GM12878 (cell line): Measurements from ENCODE around the gene KLHL36. TPM values are rescaled to one million over a fixed set of nuclear protein-coding genes. Genes with fewer than 3 reads are reported as not detected.

Experiments used
- ATAC-seq: fragments of 200-7000 bp; cut with Tn5 transposase; 3 replicates; pipeline ENCODE4 v1.9.1; 2020; ENCODE audit warnings: mild to moderate bottlenecking, moderate library complexity
- BruUV-seq: library from RNA; stranded (reverse); fragments of 400-500 nt; replicated peaks from 2 replicates; lab custom pipeline; 2021; lab: Mats Ljungman, UMichigan
- CTCF ChIA-PET: fragments of 300-600 bp; sonication (Branson Sonifier 250); formaldehyde crosslinking; extraction: SDS; loops from one replicate; lab custom pipeline; 2021; ENCODE audit warnings: inconsistent platforms; lab: Yijun Ruan, JAX
- POLR2A ChIA-PET: fragments of 350-600 bp; formaldehyde crosslinking; extraction: SDS; loops from one replicate; lab custom pipeline; 2021; ENCODE audit warnings: inconsistent platforms; lab: Charles Lee
- RAD21 ChIA-PET: fragments of 300-600 bp; sonication (Branson Sonifier 250); formaldehyde crosslinking; loops from one replicate; lab custom pipeline; 2023; ENCODE audit warnings: antibody characterized with exemption; ENCODE audit not compliant: unreplicated experiment; lab: Charles Lee
- SMC1A ChIA-PET: fragments of 300-600 bp; sonication (Branson Sonifier 250); formaldehyde crosslinking; loops from one replicate; lab custom pipeline; 2023; ENCODE audit not compliant: unreplicated experiment, uncharacterized antibody; lab: Charles Lee
- DNase-seq: peaks from one replicate; pipeline ENCODE4 v3.0.0-alpha.2; 2011; ENCODE audit warnings: low read depth, low spot score
- FAIRE-seq: peaks from 3 replicates; lab custom pipeline; 2011; peaks lifted over from hg19 to GRCh38; lab: Jason Lieb, UNC
- H2AFZ ChIP-seq: 2 replicates; pipeline ENCODE4 v1.6.0; 2011; ENCODE audit warnings: low read depth, low read length, control low read depth; ENCODE audit not compliant: control insufficient read depth
- H3K27ac ChIP-seq: 2 replicates; pipeline ENCODE4 v1.5.1; 2011; ENCODE audit warnings: control low read depth; ENCODE audit not compliant: control insufficient read depth, insufficient read depth
- H3K27me3 ChIP-seq, 2 experiments: replicated peaks in 1 of 2; 2 replicates each; pipeline versions ENCODE4 v1.6.0 to v1.6.1; 2011; ENCODE audit warnings: low read length in 1 of 2; ENCODE audit not compliant: control insufficient read depth in 2 of 2, insufficient read depth in 2 of 2
- H3K36me3 ChIP-seq, 2 experiments: 2 replicates each; pipeline ENCODE4 v1.5.1; 2011; ENCODE audit warnings: low read length in 1 of 2; ENCODE audit not compliant: control insufficient read depth in 2 of 2, insufficient read depth in 2 of 2
- H3K4me1 ChIP-seq: 2 replicates; pipeline ENCODE4 v1.6.1; 2011; ENCODE audit warnings: mild to moderate bottlenecking, low read length, moderate library complexity, mixed read lengths; ENCODE audit not compliant: control insufficient read depth, insufficient read depth
- H3K4me2 ChIP-seq: 2 replicates; pipeline ENCODE4 v1.6.0; 2011; ENCODE audit warnings: control low read depth; ENCODE audit not compliant: control insufficient read depth, insufficient read depth
- H3K4me3 ChIP-seq: fragments of 200-600 bp; sonication (generic); 2 replicates; pipeline ENCODE4 v1.5.1; 2016
- H3K79me2 ChIP-seq: 2 replicates; pipeline ENCODE4 v1.6.0; 2011; ENCODE audit warnings: low read length; ENCODE audit not compliant: control insufficient read depth, insufficient read depth
- H3K9ac ChIP-seq: 2 replicates; pipeline ENCODE4 v1.8.0; 2011; ENCODE audit warnings: low read length, control low read depth, mixed read lengths; ENCODE audit not compliant: control insufficient read depth, insufficient read depth
- H3K9me3 ChIP-seq: replicated peaks from 3 replicates; pipeline ENCODE4 v1.5.1; 2011; ENCODE audit warnings: mild to moderate bottlenecking, low read length; ENCODE audit not compliant: control insufficient read depth, insufficient read depth
- H4K20me1 ChIP-seq: 2 replicates; pipeline ENCODE4 v1.6.0; 2011; ENCODE audit not compliant: control insufficient read depth, insufficient read depth
- EGR1 ChIP-seq, 2 experiments: IDR thresholded peaks; 1 replicate in 1 of 2; 2 replicates in 1 of 2; pipeline ENCODE4 v1.6.1; 2011 to 2012; ENCODE audit warnings: low read depth in 2 of 2, low read length in 2 of 2, borderline replicate concordance in 1 of 2, mild to moderate bottlenecking in 1 of 2, moderate library complexity in 1 of 2
- ETV6 ChIP-seq, 2 experiments: fragments of 450-650 bp in 1 of 2; IDR thresholded peaks in 1 of 2; conservative IDR thresholded peaks in 1 of 2; 2 replicates each; pipeline ENCODE4 v1.6.1; 2014; ENCODE audit warnings: antibody characterized with exemption in 1 of 2, borderline replicate concordance in 1 of 2, low read depth in 1 of 2, mild to moderate bottlenecking in 1 of 2, moderate library complexity in 1 of 2
- HDAC2 ChIP-seq: fragments of 200-600 bp; sonication (generic); IDR thresholded peaks from 2 replicates; pipeline ENCODE4 v1.6.1; 2017
- MTA2 ChIP-seq: fragments of 450-650 bp; IDR thresholded peaks from 2 replicates; pipeline ENCODE4 v1.6.1; 2016; ENCODE audit warnings: low read depth, mild to moderate bottlenecking, moderate library complexity
- NBN ChIP-seq: fragments of 450-650 bp; IDR thresholded peaks from 2 replicates; pipeline ENCODE4 v1.6.1; 2016
- NR2C1 ChIP-seq: fragments of 450-650 bp; IDR thresholded peaks from 2 replicates; pipeline ENCODE4 v1.6.1; 2017; ENCODE audit warnings: antibody characterized with exemption, mild to moderate bottlenecking, moderate library complexity
- SREBF2 ChIP-seq: IDR thresholded peaks from 2 replicates; pipeline ENCODE4 v1.6.1; 2012; ENCODE audit warnings: mild to moderate bottlenecking, low read length
- SUZ12 ChIP-seq: fragments of 200-600 bp; sonication (generic); IDR thresholded peaks from one replicate; pipeline ENCODE4 v1.6.1; 2018; ENCODE audit warnings: antibody characterized with exemption, mild to moderate bottlenecking; ENCODE audit not compliant: unreplicated experiment
- TCF3 ChIP-seq: IDR thresholded peaks from 2 replicates; pipeline ENCODE4 v1.6.1; 2012; ENCODE audit warnings: low read depth, mild to moderate bottlenecking, low read length, borderline replicate concordance; ENCODE audit not compliant: insufficient read depth
- WRNIP1 ChIP-seq: IDR thresholded peaks from 2 replicates; pipeline ENCODE4 v1.6.1; 2011; ENCODE audit warnings: low read depth, low read length, improper control_type of control experiment, borderline replicate concordance
- YBX1 ChIP-seq: fragments of 450-650 bp; IDR thresholded peaks from 2 replicates; pipeline ENCODE4 v1.6.1; 2016; ENCODE audit warnings: antibody characterized with exemption
- WGBS: methylation state at CpG from one replicate; pipeline ENCODE4 v1.1.6; 2016; ENCODE audit warnings: low lambda C conversion rate; ENCODE audit not compliant: insufficient replicate concordance, insufficient coverage; ENCODE audit errors: missing lambda C conversion rate; 5-methylcytosine and 5-hydroxymethylcytosine counted together
- in situ Hi-C: fragments of 300-500 bp; cut with MboI; formaldehyde crosslinking; loops from 9 replicates; pipeline ENCODE4 v1.14.3; 2018; ENCODE audit warnings: mixed read lengths
- intact Hi-C: fragments of 100-400 bp; cut with micrococcal nuclease; formaldehyde crosslinking; loops from one replicate; pipeline ENCODE4 v1.14.2; 2022; ENCODE audit not compliant: unreplicated experiment
- polyA plus RNA-seq, 11 experiments: library from polyadenylated mRNA; depleted of rRNA in 4 of 11; unstranded in 6 of 11; stranded (reverse) in 5 of 11; fragments of >200 nt; fragmentation: Nextera tagmentation in 4 of 11; fragmentation: Illumina TruSeq in 1 of 11; extraction: Ambion mirVana in 4 of 11; extraction: Trizol in 1 of 11; gene quantifications; 1 replicate in 1 of 11; 2 replicates in 10 of 11; pipeline versions ENCODE4 v1.2.1 to v1.2.3, GENCODE V29; 2011 to 2016; ENCODE audit warnings: inconsistent platforms in 2 of 11, missing spikeins in 2 of 11, low read depth in 1 of 11
- total RNA-seq, 4 experiments: library from RNA; depleted of rRNA in 3 of 4; stranded (reverse); fragments of >200 nt in 3 of 4; fragmentation: Illumina TruSeq in 1 of 4; extraction: Trizol in 1 of 4; gene quantifications; 2 replicates each; pipeline versions ENCODE4 v1.2.1 to v1.2.3, GENCODE V29; 2013 to 2021
- TF ChIP-seq, protein P1 (sequence below): fragments of 450-650 bp; IDR thresholded peaks from 2 replicates; pipeline ENCODE4 v1.6.1; 2018; ENCODE audit warnings: mild to moderate bottlenecking, low read depth, moderate library complexity; ENCODE audit not compliant: partially characterized antibody
- TF ChIP-seq, protein P2 (sequence below): fragments of 450-650 bp; IDR thresholded peaks from 2 replicates; pipeline ENCODE4 v1.6.1; 2017; ENCODE audit warnings: mild to moderate bottlenecking, moderate library complexity

The KLHL36 gene
- total and polyA plus RNA-seq, 10 of the 15 experiments (the other 5 are each of a cell fraction or from before 2014, with no cell fraction given): 2.6 to 45.3 (median 16.8) TPM

DNA sequence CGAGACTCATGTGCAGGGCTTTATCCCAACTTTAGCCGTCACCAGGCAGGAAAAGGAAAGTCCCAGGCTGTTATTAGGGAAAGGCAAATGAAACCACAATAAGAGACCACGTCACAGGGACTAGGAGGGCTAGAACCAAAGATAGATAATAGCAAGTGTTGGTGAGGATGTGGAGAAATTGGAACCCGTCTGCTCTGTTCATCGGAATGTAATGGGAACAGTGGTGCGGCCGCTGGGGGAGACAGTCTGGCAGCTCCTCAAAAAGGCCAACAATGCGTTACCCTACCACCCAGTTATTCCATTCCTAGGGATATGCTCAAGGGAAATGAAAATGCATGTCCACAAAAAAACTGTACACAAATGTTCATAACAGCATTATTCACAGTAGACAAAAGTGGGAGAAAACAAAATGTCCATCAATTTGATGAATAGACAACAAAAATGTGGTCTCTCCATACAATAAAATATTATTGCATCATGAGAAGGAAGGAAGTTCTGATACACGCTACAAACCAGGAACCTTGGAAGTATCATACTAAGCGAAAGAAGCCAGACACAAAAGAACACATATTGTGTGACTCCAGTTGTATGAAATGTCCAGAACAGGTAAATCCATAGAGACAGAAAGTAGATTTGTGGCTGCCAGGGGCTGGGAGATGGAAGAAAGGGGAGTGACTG, 32.0 kb downstream of the KLHL36 start (continued):
- TF ChIP-seq, protein P1, sequence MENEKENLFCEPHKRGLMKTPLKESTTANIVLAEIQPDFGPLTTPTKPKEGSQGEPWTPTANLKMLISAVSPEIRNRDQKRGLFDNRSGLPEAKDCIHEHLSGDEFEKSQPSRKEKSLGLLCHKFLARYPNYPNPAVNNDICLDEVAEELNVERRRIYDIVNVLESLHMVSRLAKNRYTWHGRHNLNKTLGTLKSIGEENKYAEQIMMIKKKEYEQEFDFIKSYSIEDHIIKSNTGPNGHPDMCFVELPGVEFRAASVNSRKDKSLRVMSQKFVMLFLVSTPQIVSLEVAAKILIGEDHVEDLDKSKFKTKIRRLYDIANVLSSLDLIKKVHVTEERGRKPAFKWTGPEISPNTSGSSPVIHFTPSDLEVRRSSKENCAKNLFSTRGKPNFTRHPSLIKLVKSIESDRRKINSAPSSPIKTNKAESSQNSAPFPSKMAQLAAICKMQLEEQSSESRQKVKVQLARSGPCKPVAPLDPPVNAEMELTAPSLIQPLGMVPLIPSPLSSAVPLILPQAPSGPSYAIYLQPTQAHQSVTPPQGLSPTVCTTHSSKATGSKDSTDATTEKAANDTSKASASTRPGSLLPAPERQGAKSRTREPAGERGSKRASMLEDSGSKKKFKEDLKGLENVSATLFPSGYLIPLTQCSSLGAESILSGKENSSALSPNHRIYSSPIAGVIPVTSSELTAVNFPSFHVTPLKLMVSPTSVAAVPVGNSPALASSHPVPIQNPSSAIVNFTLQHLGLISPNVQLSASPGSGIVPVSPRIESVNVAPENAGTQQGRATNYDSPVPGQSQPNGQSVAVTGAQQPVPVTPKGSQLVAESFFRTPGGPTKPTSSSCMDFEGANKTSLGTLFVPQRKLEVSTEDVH: no peak
- TF ChIP-seq TCF3 (no peak), WRNIP1 (no peak), SREBF2 (no peak)

DNA sequence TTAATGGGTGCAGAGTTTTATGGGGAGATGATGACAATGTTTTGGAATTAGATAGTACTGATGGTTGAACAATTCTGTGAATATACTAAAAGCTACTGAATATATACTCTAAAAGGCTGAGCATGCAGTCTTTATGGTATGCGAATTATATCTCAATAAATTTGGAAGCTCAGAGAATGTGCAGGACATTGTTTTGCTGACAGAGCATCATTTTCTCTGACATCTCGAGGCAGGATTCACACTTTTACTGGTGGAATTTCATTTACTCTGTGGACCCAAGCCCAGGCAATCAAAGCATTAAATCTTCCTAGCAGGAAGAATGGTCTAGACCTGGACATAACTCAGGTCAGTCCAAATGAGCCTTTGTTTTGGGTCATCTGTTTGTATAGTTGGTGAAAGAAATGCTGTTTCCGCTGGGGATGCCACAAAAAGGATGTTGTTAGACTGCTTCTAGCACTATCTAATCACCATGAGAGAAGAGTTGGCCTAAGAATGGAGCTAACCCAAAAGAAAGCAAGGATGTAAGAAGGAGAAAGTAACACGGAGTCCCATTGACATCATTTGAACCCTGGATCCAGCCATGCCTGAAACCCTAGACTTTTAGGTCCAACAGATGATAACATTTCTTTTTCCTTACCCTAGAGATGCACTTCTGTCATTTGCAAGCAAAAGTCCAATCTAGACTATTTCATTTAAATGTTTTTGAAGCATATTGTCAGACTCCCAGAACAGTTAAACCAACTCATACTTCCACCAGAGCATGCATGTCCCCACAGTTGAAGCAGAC, 32.7 kb downstream of the KLHL36 start:
- RAD21 ChIA-PET: interaction anchor here (0.6 to 1.1 kb wide), 2 partner anchors 9 to 116 kb away, joined by 3 read pairs; no protein-coding TSS in a partner anchor
- Histone ChIP-seq H4K20me1 (no peaks in the 10 kb centered on the region), H3K27ac (no peak overlapping the region), H3K36me3 (no peaks in the 10 kb centered on the region), H3K4me3 (no peak overlapping the region), H3K27me3 (no peaks in the 10 kb centered on the region; a peak in 1 of 4 replicates), H3K9me3 (no peaks in the 10 kb centered on the region), H3K79me2 (no peaks in the 10 kb centered on the region), H3K4me1 (no peaks in the 10 kb centered on the region), H3K4me2 (no peak overlapping the region), H2AFZ (no peak overlapping the region), H3K9ac (no peak overlapping the region)
- ATAC-seq: no peak
- WGBS: 62% methylated on average over 4 of the region's 4 CpGs
- FAIRE-seq: no peak
- CTCF ChIA-PET: interaction anchor here (0.6 to 2.9 kb wide), 7 partner anchors 9 to 619 kb away, joined by 3 to 10 read pairs (median 6); no protein-coding TSS in a partner anchor
- intact Hi-C loops: no loop called here
- no peak for DNase-seq
- SMC1A ChIA-PET: interaction anchor here (0.7 to 1.3 kb wide), 2 partner anchors 8 to 18 kb away, joined by 4 to 5 read pairs; no protein-coding TSS in a partner anchor
- in situ Hi-C loops: no loop called here
- POLR2A ChIA-PET: no interaction called here
- BruUV-seq: no TSS peak
- no peak for TF ChIP-seq HDAC2
- no peak for TF ChIP-seq YBX1
- no peak for TF ChIP-seq NBN
- no peak for TF ChIP-seq ETV6 (conservative IDR thresholded peaks at IDR 0.05 in 1 of 2, IDR thresholded peaks at IDR 0.05 in 1 of 2; ENCODE audit: borderline replicate concordance in 1 of 2, low read depth in 1 of 2)
- no peak for TF ChIP-seq MTA2
- TF ChIP-seq, protein P2, sequence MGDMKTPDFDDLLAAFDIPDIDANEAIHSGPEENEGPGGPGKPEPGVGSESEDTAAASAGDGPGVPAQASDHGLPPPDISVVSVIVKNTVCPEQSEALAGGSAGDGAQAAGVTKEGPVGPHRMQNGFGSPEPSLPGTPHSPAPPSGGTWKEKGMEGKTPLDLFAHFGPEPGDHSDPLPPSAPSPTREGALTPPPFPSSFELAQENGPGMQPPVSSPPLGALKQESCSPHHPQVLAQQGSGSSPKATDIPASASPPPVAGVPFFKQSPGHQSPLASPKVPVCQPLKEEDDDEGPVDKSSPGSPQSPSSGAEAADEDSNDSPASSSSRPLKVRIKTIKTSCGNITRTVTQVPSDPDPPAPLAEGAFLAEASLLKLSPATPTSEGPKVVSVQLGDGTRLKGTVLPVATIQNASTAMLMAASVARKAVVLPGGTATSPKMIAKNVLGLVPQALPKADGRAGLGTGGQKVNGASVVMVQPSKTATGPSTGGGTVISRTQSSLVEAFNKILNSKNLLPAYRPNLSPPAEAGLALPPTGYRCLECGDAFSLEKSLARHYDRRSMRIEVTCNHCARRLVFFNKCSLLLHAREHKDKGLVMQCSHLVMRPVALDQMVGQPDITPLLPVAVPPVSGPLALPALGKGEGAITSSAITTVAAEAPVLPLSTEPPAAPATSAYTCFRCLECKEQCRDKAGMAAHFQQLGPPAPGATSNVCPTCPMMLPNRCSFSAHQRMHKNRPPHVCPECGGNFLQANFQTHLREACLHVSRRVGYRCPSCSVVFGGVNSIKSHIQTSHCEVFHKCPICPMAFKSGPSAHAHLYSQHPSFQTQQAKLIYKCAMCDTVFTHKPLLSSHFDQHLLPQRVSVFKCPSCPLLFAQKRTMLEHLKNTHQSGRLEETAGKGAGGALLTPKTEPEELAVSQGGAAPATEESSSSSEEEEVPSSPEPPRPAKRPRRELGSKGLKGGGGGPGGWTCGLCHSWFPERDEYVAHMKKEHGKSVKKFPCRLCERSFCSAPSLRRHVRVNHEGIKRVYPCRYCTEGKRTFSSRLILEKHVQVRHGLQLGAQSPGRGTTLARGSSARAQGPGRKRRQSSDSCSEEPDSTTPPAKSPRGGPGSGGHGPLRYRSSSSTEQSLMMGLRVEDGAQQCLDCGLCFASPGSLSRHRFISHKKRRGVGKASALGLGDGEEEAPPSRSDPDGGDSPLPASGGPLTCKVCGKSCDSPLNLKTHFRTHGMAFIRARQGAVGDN: no peak
- TF ChIP-seq NR2C1: no peak
- no peak for TF ChIP-seq EGR1 (IDR thresholded peaks at IDR 0.05; ENCODE audit: borderline replicate concordance in 1 of 2, low read depth in 2 of 2, low read length in 2 of 2)
- no peak for TF ChIP-seq SUZ12
